GM18870 (cell line): Measurements from ENCODE around the gene GNG12.

ENCODE experiments used
- ATAC-seq: cut with Tn5 transposase; IDR thresholded peaks from one replicate; pipeline ENCODE4 v1.9.1; 2021; ENCODE audit warnings: moderate library complexity; ENCODE audit not compliant: unreplicated experiment

The GNG12 gene

GRCh38 chr1:67713057-67713846 is 120.0 kb downstream of the GNG12 start:
- ATAC-seq, result no peak

- ATAC-seq, result no peak
These were observed 121.4 kb downstream of the GNG12 start for GRCh38 chr1:67711855-67712212.

GRCh38 chr1:67711158-67711854 is 122.0 kb downstream of the GNG12 start:
- no peak for ATAC-seq

GRCh38 chr1:67710417-67710816 is 122.8 kb downstream of the GNG12 start:
- ATAC-seq, result no peak

- ATAC-seq, result no peak
These were observed 124.7 kb downstream of the GNG12 start for GRCh38 chr1:67708606-67709005.

- ATAC-seq, result no peak
These were observed 127.4 kb downstream of the GNG12 start for GRCh38 chr1:67705735-67706453.

- no peak for ATAC-seq
These were observed 128.9 kb downstream of the GNG12 start for GRCh38 chr1:67704351-67704750.

GRCh38 chr1:67701876-67702275 is 131.4 kb downstream of the GNG12 start:
- no peak for ATAC-seq

GRCh38 chr1:67700692-67701410 is 132.4 kb downstream of the GNG12 start:
- peak; percentile 78 for ATAC-seq

- ATAC-seq, result no peak
These were observed 133.0 kb downstream of the GNG12 start for GRCh38 chr1:67700220-67700619.

GRCh38 chr1:67696708-67697107 is 136.6 kb downstream of the GNG12 start:
- ATAC-seq, result no peak

- ATAC-seq, result no peak
These were observed 137.3 kb downstream of the GNG12 start for GRCh38 chr1:67695963-67696362.

- no peak for ATAC-seq
These were observed 141.6 kb downstream of the GNG12 start for GRCh38 chr1:67691712-67692111.

GRCh38 chr1:67690411-67690810 is 142.9 kb downstream of the GNG12 start:
- no peak for ATAC-seq

- no peak for ATAC-seq
These were observed 143.3 kb downstream of the GNG12 start for GRCh38 chr1:67690018-67690363.

GRCh38 chr1:67689267-67690017 is 143.8 kb downstream of the GNG12 start:
- no peak for ATAC-seq

- no peak for ATAC-seq
These were observed 144.6 kb downstream of the GNG12 start for GRCh38 chr1:67688526-67689219.

GRCh38 chr1:67687649-67688048 is 145.6 kb downstream of the GNG12 start:
- ATAC-seq, result no peak

GRCh38 chr1:67687198-67687545 is 146.1 kb downstream of the GNG12 start:
- ATAC-seq, result no peak
